GM23338 (cell line): ENCODE measurements around the gene ZNF592. TPM values are rescaled to one million over a fixed set of nuclear protein-coding genes. Genes with fewer than 3 reads are reported as not detected.
A peak's percentile ranks its signal among the peaks of the same experiment; 100 is the strongest.

ENCODE experiments used
- ATAC-seq: fragments of 200-7000 bp; cut with Tn5 transposase; 3 replicates; pipeline ENCODE4 v1.9.1; 2020
- DNase-seq: peaks from one replicate; pipeline ENCODE4 v3.0.0-alpha.2; 2015; ENCODE audit warnings: low spot score
- H2AFZ ChIP-seq: fragments of 200-600 bp; sonication (generic); 2 replicates; pipeline ENCODE4 v1.8.0; 2016; ENCODE audit warnings: antibody characterized with exemption, mild to moderate bottlenecking, moderate library complexity
- H3F3A ChIP-seq: fragments of 200-600 bp; sonication (generic); replicated peaks from 2 replicates; pipeline ENCODE4 v1.8.0; 2017; ENCODE audit warnings: antibody characterized with exemption, mixed run types, low read depth
- H3K27ac ChIP-seq: fragments of 200-600 bp; sonication (generic); 2 replicates; pipeline ENCODE4 v1.6.1; 2016; ENCODE audit warnings: low read depth
- H3K27me3 ChIP-seq: fragments of 200-600 bp; sonication (generic); 2 replicates; pipeline ENCODE4 v1.8.0; 2016; ENCODE audit warnings: mild to moderate bottlenecking, mixed run types, moderate library complexity; ENCODE audit not compliant: insufficient read depth
- H3K36me3 ChIP-seq: fragments of 200-600 bp; sonication (generic); 2 replicates; pipeline ENCODE4 v1.8.0; 2016; ENCODE audit warnings: mild to moderate bottlenecking; ENCODE audit not compliant: insufficient read depth
- H3K4me1 ChIP-seq: fragments of 200-600 bp; sonication (generic); 2 replicates; pipeline ENCODE4 v1.8.0; 2016; ENCODE audit warnings: mild to moderate bottlenecking, moderate library complexity; ENCODE audit not compliant: insufficient read depth
- H3K4me2 ChIP-seq: fragments of 200-600 bp; sonication (generic); 2 replicates; pipeline ENCODE4 v1.7.1; 2017; ENCODE audit warnings: mixed run types
- H3K4me3 ChIP-seq: fragments of 200-600 bp; sonication (generic); 2 replicates; pipeline ENCODE4 v1.6.1; 2016; ENCODE audit warnings: mixed run types
- H3K79me2 ChIP-seq: fragments of 200-600 bp; sonication (generic); replicated peaks from 2 replicates; pipeline ENCODE4 v1.8.0; 2017; ENCODE audit warnings: mild to moderate bottlenecking; ENCODE audit not compliant: insufficient read depth
- H3K9me2 ChIP-seq: fragments of 200-600 bp; sonication (generic); 2 replicates; pipeline ENCODE4 v1.8.0; 2017; ENCODE audit not compliant: insufficient read depth
- H4K20me1 ChIP-seq: fragments of 200-600 bp; sonication (generic); replicated peaks from 2 replicates; pipeline ENCODE4 v1.8.0; 2017; ENCODE audit warnings: mild to moderate bottlenecking; ENCODE audit not compliant: insufficient read depth
- H3K27ac Mint-ChIP-seq: 2 replicates; pipeline ENCODE4 v1.8.0; 2020; ENCODE audit warnings: inconsistent platforms, mild to moderate bottlenecking, moderate library complexity, mixed read lengths
- H3K27me3 Mint-ChIP-seq: 3 replicates; pipeline ENCODE4 v1.8.0; 2022; ENCODE audit warnings: low read depth, mild to moderate bottlenecking, moderate library complexity, mixed read lengths, inconsistent platforms; ENCODE audit not compliant: insufficient read depth, poor library complexity
- H3K36me3 Mint-ChIP-seq: 3 replicates; pipeline ENCODE4 v1.8.0; 2021; ENCODE audit warnings: low read depth, mild to moderate bottlenecking, inconsistent platforms, moderate library complexity, mixed read lengths
- H3K4me1 Mint-ChIP-seq: 3 replicates; pipeline ENCODE4 v1.8.0; 2020; ENCODE audit warnings: mild to moderate bottlenecking, inconsistent platforms, mixed read lengths
- H3K4me3 Mint-ChIP-seq: 3 replicates; pipeline ENCODE4 v1.8.0; 2021; ENCODE audit warnings: moderate library complexity, mild to moderate bottlenecking, inconsistent platforms, mixed read lengths
- H3K9me3 Mint-ChIP-seq: 3 replicates; pipeline ENCODE4 v1.8.0; 2020; ENCODE audit warnings: moderate library complexity, mild to moderate bottlenecking, inconsistent platforms, mixed read lengths
- CREB1 ChIP-seq: fragments of 250-450 bp; sonication (Bioruptor Pico); IDR thresholded peaks from 2 replicates; pipeline ENCODE4 v1.5.0; 2020; ENCODE audit warnings: low read depth, mild to moderate bottlenecking, moderate library complexity
- EZH2 ChIP-seq: fragments of 200-600 bp; sonication (generic); IDR thresholded peaks from one replicate; pipeline ENCODE4 v1.8.0; 2017; ENCODE audit warnings: antibody characterized with exemption, mild to moderate bottlenecking, low read depth; ENCODE audit not compliant: unreplicated experiment
- EZH2phosphoT487 ChIP-seq: fragments of 200-600 bp; sonication (generic); IDR thresholded peaks from one replicate; pipeline ENCODE4 v1.8.1; 2018; ENCODE audit warnings: antibody characterized with exemption; ENCODE audit not compliant: unreplicated experiment
- JUNB ChIP-seq: IDR thresholded peaks from one replicate; pipeline ENCODE4 v1.6.1; 2016; ENCODE audit warnings: antibody characterized with exemption; ENCODE audit not compliant: unreplicated experiment
- NANOG ChIP-seq: IDR thresholded peaks from 2 replicates; pipeline ENCODE4 v1.6.1; 2016; ENCODE audit warnings: antibody characterized with exemption, borderline replicate concordance
- POLR2AphosphoS5 ChIP-seq: IDR thresholded peaks from 2 replicates; pipeline ENCODE4 v1.6.1; 2016; ENCODE audit warnings: antibody characterized with exemption, low read depth
- STAT1 ChIP-seq: IDR thresholded peaks from one replicate; pipeline ENCODE4 v1.6.1; 2016; ENCODE audit warnings: antibody characterized with exemption; ENCODE audit not compliant: unreplicated experiment
- ZNF331 ChIP-seq: fragments of 250-450 bp; sonication (Bioruptor Pico); IDR thresholded peaks from 2 replicates; pipeline ENCODE4 v1.5.0; 2020; ENCODE audit warnings: low read depth, mild to moderate bottlenecking, moderate library complexity
- polyA plus RNA-seq: library from polyadenylated mRNA; unstranded; fragments of >200 nt; fragmentation: Nextera tagmentation; extraction: Ambion mirVana; gene quantifications from 2 replicates; pipeline ENCODE4 v1.2.1, GENCODE V29; 2016
- total RNA-seq: library from RNA; depleted of rRNA; stranded (reverse); fragments of >200 nt; shearing (Covaris generic); gene quantifications from 2 replicates; pipeline ENCODE4 v1.2.3, GENCODE V29; 2014
- TF ChIP-seq, protein P1 (sequence below): IDR thresholded peaks from 2 replicates; pipeline ENCODE4 v1.6.1; 2016; ENCODE audit warnings: antibody characterized with exemption
- TF ChIP-seq, protein P2 (sequence below): IDR thresholded peaks from one replicate; pipeline ENCODE4 v1.6.1; 2018; ENCODE audit warnings: antibody characterized with exemption; ENCODE audit not compliant: unreplicated experiment
- TF ChIP-seq, protein P3 (sequence below), 2 experiments: fragments of 200-600 bp in 1 of 2; sonication (generic) in 1 of 2; conservative IDR thresholded peaks; 2 replicates each; pipeline versions ENCODE4 v1.5.1 to v1.6.1; 2016 to 2017; ENCODE audit warnings: antibody characterized with exemption in 2 of 2, low read depth in 2 of 2, mild to moderate bottlenecking in 2 of 2, moderate library complexity in 1 of 2

ZNF592 gene
- total and polyA plus RNA-seq, 2 experiments from 2014 or later, result 4.4 to 21.4 TPM

DNA sequence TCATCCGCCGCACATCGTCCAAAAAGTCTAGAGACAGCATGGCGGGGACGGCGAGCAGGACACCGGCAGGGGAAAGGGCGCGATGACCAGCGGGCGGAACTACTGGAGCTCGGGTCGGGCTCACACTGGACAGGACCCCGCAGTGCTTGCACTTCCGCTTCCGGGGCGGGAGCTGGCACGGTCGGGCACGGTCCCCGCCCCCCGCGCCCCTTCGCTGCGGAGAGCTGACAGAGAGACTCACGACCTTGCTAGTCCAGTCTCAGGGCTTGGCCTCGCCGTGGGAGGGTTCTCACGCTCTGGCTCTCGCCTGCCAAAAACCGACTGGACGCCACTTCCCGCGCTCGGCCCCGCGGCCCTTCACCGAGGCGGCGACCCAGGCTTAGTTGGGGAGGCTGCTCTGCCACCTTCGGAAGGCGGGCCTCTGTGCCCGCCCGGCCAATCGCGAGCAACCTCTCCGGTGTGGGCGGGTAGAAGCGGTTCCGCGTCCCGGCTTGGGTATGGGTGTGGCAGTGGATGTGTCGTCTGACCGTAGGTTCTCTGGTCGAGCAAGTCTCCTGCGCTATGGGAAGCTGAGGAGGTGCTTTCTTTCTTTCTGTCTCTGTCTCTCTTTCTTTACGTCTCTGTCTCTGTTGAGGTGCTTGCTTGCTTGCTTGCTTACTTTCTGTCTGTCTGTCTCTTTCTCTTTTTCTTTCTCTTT is 32.2 kb upstream of the ZNF592 start, which contains the start of gene SEC11A:
Gene SEC11A (minus strand): TSS at position 104 of the 697 bp plus-strand sequence. CDS start 64 bp downstream, at position 40.
- Mint-ChIP-seq H3K9me3 (no peaks in the 10 kb centered on the region), H3K27ac (peak within 1 kb of the TSS; percentile 98), H3K4me3 (peak within 1 kb of the TSS; percentile 88), H3K36me3 (peaks cover 21% of the 10 kb centered on the region), H3K27me3 (peaks cover 9% of the 10 kb centered on the region), H3K4me1 (peaks cover 14% of the 10 kb centered on the region)
- Histone ChIP-seq H3K4me3 (peak within 1 kb of the TSS; percentile 100), H3K27me3 (no peaks in the 10 kb centered on the region), H3K27ac (peak within 1 kb of the TSS; percentile 96), H3K79me2 (peaks cover 46% of the 10 kb centered on the region), H2AFZ (peak within 1 kb of the TSS; percentile 99), H3K9me2 (no peaks in the 10 kb centered on the region), H3F3A (0 out of 2 replicates have a peak, but pooled peaks cover 8% of the 10 kb centered on the region), H3K36me3 (0 out of 2 replicates have a peak, but pooled peaks cover 4% of the 10 kb centered on the region), H3K4me1 (peaks cover 10% of the 10 kb centered on the region), H3K4me2 (peak within 1 kb of the TSS; percentile 96), H4K20me1 (peaks cover 36% of the 10 kb centered on the region)
- ATAC-seq (peak; percentile 96), DNase-seq (peak; percentile 96)
- peak; percentile 74 for TF ChIP-seq CREB1 (CRISPR knock-in tag)
- TF ChIP-seq, protein P1, sequence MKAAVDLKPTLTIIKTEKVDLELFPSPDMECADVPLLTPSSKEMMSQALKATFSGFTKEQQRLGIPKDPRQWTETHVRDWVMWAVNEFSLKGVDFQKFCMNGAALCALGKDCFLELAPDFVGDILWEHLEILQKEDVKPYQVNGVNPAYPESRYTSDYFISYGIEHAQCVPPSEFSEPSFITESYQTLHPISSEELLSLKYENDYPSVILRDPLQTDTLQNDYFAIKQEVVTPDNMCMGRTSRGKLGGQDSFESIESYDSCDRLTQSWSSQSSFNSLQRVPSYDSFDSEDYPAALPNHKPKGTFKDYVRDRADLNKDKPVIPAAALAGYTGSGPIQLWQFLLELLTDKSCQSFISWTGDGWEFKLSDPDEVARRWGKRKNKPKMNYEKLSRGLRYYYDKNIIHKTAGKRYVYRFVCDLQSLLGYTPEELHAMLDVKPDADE, result peak; percentile 81
- TF ChIP-seq EZH2, result no peak
- no peak for TF ChIP-seq STAT1
- TF ChIP-seq POLR2AphosphoS5, result peak; percentile 86

DNA sequence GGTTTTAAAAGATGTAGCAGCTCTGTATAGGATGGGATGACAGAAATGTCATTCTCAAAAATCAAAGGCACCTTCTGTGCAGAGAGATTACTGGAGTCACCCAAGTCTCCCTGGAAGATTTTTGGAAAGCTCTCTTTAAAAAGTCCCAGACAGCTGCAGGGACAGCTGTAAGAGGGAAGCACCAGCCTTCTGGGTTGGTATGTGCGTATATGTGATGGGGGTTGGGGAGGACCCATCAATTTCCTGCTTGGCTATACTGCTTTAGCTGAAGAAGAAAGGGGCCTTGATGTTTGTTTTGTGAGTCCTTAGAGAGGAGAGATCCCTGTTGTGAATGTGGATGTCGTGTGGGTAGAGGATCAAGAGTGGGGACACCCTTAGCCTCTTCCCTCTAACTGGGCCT is 27.0 kb upstream of the ZNF592 start:
- Mint-ChIP-seq H3K4me3 (no peak overlapping the region), H3K36me3 (no peaks in the 10 kb centered on the region; the same call in 2 of the 3 replicates), H3K27me3 (peaks cover 8% of the 10 kb centered on the region), H3K9me3 (no peaks in the 10 kb centered on the region), H3K27ac (no peak overlapping the region), H3K4me1 (peaks cover 13% of the 10 kb centered on the region)
- H3K4me2 ChIP-seq, result peak overlapping the region; percentile 62
- ATAC-seq, result no peak
- no peak overlapping the region for H3K27ac ChIP-seq
- no peaks in the 10 kb centered on the region for H4K20me1 ChIP-seq
- no peaks in the 10 kb centered on the region for H3K79me2 ChIP-seq
- H3K27me3 ChIP-seq, result no peaks in the 10 kb centered on the region
- H2AFZ ChIP-seq, result peak overlapping the region; percentile 63
- no peak for DNase-seq
- H3F3A ChIP-seq, result 0 out of 2 replicates have a peak, but pooled peaks cover 3% of the 10 kb centered on the region
- peaks cover 12% of the 10 kb centered on the region for H3K4me1 ChIP-seq
- H3K9me2 ChIP-seq, result no peaks in the 10 kb centered on the region
- H3K4me3 ChIP-seq, result no peak overlapping the region
- no peaks in the 10 kb centered on the region for H3K36me3 ChIP-seq
- TF ChIP-seq CREB1 (CRISPR knock-in tag) (no peak), ZNF331 (CRISPR knock-in tag) (no peak), NANOG (no peak), STAT1 (no peak), EZH2phosphoT487 (no peak), POLR2AphosphoS5 (no peak), EZH2 (no peak), JUNB (no peak)
- TF ChIP-seq, protein P2, sequence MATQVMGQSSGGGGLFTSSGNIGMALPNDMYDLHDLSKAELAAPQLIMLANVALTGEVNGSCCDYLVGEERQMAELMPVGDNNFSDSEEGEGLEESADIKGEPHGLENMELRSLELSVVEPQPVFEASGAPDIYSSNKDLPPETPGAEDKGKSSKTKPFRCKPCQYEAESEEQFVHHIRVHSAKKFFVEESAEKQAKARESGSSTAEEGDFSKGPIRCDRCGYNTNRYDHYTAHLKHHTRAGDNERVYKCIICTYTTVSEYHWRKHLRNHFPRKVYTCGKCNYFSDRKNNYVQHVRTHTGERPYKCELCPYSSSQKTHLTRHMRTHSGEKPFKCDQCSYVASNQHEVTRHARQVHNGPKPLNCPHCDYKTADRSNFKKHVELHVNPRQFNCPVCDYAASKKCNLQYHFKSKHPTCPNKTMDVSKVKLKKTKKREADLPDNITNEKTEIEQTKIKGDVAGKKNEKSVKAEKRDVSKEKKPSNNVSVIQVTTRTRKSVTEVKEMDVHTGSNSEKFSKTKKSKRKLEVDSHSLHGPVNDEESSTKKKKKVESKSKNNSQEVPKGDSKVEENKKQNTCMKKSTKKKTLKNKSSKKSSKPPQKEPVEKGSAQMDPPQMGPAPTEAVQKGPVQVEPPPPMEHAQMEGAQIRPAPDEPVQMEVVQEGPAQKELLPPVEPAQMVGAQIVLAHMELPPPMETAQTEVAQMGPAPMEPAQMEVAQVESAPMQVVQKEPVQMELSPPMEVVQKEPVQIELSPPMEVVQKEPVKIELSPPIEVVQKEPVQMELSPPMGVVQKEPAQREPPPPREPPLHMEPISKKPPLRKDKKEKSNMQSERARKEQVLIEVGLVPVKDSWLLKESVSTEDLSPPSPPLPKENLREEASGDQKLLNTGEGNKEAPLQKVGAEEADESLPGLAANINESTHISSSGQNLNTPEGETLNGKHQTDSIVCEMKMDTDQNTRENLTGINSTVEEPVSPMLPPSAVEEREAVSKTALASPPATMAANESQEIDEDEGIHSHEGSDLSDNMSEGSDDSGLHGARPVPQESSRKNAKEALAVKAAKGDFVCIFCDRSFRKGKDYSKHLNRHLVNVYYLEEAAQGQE, result no peak
- TF ChIP-seq, protein P1, result no peak
- TF ChIP-seq, protein P3, sequence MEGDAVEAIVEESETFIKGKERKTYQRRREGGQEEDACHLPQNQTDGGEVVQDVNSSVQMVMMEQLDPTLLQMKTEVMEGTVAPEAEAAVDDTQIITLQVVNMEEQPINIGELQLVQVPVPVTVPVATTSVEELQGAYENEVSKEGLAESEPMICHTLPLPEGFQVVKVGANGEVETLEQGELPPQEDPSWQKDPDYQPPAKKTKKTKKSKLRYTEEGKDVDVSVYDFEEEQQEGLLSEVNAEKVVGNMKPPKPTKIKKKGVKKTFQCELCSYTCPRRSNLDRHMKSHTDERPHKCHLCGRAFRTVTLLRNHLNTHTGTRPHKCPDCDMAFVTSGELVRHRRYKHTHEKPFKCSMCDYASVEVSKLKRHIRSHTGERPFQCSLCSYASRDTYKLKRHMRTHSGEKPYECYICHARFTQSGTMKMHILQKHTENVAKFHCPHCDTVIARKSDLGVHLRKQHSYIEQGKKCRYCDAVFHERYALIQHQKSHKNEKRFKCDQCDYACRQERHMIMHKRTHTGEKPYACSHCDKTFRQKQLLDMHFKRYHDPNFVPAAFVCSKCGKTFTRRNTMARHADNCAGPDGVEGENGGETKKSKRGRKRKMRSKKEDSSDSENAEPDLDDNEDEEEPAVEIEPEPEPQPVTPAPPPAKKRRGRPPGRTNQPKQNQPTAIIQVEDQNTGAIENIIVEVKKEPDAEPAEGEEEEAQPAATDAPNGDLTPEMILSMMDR (conservative IDR thresholded peaks at IDR 0.05; ENCODE audit: low read depth in 2 of 2), result no peak
